HPDE6-E6E7 (cell line): ENCODE results near the gene HS6ST3.

Experiments
- DNase-seq: peaks from one replicate; pipeline ENCODE4 v3.0.0; 2011; ENCODE audit warnings: missing footprints; ENCODE audit errors: extremely low spot score

Gene HS6ST3

DNA sequence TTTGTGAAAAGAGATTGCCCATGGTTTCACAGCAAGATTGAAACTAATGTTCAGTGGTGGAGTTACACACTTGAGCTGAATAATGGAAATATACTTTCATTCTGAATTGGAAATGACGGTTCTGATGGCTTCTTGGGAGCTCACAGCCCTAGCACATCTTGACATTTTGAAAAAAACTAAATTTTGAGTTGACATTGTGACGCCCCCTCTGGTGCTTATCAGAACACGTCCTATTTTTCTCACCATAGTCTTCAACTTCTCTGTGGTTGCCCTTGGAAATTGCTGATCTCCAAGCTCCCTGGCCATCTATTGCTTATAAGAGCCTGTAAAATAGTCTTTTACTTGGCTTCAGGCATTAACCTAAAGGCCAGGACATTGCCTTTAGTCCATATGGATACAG, 702.3 kb downstream of the HS6ST3 start:
- DNase-seq: no peak

GRCh38 chr13:96792736-96793403, 703.0 kb downstream of the HS6ST3 start:
- no peak for DNase-seq

DNA sequence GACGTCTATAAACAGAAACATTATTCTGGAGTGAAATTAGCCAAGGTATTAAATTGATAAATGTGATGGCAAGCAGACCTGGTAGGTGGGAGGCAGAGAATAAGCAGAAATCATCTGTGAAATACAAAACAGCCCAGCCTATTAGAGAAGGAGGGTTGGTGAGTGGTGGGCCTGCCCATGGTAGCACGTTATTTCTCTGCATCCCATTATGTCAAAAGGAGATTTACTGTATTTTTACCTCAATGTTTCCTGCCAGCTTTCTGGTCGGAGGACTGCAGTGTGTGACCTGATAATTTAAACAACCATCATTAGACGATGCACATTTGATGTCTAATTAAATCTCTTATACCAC, 703.5 kb downstream of the HS6ST3 start:
- no peak for DNase-seq

GRCh38 chr13:96794669-96795068, 704.8 kb downstream of the HS6ST3 start:
- DNase-seq: no peak

DNA sequence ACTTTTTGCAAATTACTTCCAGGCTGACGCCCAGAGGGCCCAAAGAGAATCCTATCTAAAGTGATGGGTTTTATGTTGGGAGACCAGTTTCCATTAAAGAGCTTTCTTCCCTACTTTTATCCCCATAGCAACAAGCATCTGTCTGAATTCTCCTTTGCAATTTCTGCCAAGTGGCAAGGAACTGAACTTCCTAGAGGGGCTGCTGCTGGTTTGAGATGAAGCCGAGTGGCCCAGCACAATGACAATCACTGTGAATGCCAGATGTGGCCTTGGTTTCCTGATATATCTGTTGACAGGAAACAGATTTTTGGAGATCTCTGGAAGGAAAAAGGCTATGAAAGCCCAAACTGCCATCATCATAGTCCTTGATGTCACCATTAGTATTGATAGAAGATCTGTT, 705.8 kb downstream of the HS6ST3 start:
- DNase-seq: no peak

GRCh38 chr13:96796091-96796633, 706.3 kb downstream of the HS6ST3 start:
- no peak for DNase-seq

DNA sequence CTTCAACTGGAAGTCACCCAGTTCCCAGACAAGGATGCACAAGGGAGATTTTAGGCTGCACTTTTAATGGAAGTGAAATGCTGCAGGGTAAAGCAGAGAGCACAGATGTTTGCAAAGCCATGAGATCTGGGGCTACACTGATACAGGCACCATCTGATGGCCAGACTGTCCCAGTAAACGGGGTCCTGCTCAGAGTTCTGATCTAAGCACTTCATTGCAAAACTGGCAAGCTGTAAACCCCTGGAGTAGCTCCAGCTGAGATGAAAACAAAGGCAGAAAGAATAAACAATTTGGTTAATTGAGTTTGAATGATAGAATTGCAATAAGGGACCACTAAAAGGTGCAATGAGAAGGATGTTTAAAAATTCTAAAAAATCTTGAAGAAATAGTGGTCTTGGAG, 707.2 kb downstream of the HS6ST3 start:
- no peak for DNase-seq

DNA sequence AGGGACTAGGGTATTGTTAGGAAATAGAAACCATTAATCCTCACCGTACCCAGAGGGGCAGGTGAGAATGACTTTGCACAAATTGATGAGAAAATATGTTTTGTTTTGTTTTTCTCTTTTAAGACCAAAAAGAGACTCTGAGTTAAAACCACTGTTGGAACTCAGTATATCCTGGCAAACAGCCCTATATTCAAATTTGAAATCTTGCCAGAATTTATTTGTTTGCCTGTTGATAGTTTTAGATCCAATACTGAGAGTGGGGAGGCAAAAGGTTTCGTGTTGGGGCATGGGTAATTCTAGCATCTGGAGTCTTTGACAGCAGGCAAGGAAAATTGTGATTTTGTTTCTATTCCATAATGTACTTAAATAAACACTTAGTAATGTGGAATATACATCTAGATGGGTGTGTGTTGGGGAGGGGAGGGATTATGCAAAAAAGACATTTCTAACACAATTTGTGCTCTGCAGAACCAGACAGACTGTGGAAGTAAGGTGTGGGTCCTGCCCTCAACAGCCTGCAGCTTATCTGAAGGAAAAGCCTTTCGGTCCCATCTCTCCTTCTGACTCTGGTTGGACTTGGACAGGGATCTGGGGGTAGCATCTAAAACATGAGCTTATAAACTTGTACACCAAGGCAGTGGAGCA, 713.7 kb downstream of the HS6ST3 start:
- no peak for DNase-seq

DNA sequence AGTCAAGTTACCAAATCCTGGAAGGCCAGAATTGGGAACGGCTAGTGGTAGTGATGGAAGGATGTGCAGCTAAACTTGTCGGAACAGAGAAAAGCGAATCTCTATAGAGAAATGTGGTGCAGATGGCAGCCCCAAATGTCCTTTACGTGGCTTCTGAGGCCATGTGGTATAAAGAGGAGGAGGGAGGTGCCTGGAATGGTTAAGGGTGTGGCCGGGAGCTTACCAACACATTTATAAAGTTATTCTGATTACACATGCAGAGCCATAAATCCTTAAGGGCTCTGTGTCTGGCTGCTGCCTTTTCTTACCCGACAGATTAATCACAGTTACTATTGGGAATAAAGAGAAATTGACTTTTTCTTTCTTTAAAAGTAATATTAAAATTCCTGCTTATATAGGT, 714.3 kb downstream of the HS6ST3 start:
- DNase-seq: no peak

GRCh38 chr13:96806746-96807145, 716.8 kb downstream of the HS6ST3 start:
- no peak for DNase-seq

- DNase-seq: no peak
Measured at GRCh38 chr13:96809366-96810096, 719.6 kb downstream of the HS6ST3 start.

DNA sequence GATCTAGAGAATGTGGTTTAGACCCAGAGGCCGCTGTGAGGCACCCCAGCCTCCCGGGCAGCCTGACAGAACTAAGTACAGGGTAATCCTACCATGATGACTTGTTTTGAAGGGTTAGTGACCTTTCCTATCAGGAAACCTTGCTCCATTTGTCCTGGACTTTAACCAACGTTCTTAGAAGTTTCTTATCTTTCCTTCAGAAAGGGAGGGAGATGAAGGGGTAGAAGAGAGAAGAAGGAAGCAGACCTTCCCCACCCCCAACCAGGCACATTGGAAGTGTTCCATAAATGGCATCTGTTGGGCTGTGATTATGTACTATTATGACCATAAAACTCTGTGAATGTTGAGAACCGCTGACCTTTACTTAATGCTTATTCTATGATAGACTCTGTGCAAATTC, 720.2 kb downstream of the HS6ST3 start:
- no peak for DNase-seq

GRCh38 chr13:96811049-96811448, 721.1 kb downstream of the HS6ST3 start:
- DNase-seq: no peak

- no peak for DNase-seq
Measured at GRCh38 chr13:96816261-96816660, 726.4 kb downstream of the HS6ST3 start.

DNA sequence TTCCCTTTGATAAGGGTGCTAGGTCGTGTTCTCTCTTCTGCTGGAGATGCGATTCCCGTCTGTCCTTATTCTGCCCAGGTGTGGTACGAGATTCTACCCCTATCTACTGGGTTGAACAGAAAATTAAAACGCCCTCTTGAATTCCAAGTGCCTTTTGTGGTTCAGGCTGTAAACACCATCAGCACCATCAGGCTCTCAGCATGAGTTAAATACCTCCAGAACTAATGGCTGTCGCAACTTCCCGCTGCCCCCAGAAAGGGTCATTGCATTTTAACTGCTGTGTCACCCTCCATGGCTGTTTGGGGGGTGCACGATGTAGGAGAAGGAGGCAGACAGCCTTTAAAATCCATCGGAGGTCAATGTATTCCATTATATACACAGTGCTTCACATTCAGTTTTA, 727.0 kb downstream of the HS6ST3 start:
- no peak for DNase-seq

GRCh38 chr13:96817336-96817941, 727.5 kb downstream of the HS6ST3 start:
- DNase-seq: no peak

DNA sequence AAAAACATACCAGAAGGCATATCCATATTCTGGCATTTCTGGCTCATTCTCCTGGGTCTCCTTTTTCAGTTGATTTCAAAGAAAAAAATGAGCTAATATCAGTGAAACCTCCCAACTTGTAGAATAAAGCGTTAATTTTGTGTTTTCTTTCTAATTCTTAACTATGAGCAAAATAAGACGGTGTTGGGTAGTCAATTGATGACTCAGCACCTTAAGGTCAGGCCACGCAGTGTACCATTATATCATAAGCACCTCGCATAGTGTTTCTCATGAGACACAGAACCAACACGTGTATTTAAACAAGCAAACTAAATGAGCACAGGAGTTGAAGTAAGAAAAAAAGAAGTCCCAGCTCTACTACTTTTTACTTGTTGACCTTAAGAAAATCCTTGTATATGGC, 729.5 kb downstream of the HS6ST3 start:
- DNase-seq: no peak

DNA sequence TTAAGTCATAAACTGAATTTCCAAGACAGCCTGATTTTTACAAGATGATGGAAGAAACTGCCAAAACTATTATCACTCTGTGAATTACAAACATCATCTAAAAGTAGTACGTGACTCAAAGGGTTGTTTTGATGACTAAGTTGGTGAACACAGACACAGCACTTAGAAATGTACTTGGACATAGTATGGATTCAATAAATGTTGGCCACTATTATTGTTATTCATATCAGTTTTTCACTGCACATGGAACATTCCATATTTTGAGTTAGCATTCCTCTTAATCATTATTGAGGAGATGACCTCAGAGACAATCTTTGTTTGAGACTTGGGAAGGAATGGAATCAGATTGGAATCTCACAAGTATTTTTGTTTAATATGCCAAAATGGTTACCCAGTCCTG, 731.5 kb downstream of the HS6ST3 start:
- DNase-seq: no peak

DNA sequence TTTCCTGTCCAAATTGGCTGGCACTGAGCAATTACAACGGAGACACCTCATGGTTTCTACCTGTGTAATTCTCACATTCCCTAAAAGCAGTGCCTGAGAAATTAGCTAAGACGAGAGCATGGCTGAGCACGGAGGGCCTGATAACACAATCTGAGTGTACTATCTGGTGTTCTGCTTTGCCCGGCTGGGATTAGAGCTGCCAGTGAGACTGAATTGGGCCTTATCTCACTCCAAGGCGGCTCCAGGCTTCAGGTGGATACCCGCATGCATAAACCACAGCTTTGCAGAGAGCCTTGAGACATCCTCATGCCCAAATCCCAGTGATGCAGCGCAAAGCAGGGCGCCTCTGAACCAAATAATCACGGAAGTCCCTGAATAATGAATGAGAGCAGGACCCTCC, 732.1 kb downstream of the HS6ST3 start:
- DNase-seq: no peak

DNA sequence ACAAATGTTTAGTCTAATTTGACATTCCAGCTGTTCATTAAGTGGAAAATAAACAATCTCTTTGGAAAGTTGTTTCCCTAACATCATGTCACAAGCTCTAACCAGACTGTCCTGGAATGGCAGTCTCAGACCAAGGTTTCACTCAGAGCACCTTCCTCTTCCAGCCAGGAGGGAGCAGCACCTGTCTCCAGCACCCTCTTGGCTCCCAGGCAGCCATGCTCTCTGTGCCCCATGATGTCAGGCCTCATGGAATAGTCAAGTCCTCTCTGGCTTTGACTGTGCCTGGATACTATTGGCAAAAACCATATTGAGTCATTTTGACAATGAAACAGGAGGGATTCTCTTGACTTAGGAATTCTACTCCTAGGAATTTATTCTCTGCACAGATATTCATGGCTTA, 733.0 kb downstream of the HS6ST3 start:
- no peak for DNase-seq

- no peak for DNase-seq
Measured at GRCh38 chr13:96824140-96824539, 734.2 kb downstream of the HS6ST3 start.

GRCh38 chr13:96825653-96826052, 735.7 kb downstream of the HS6ST3 start:
- DNase-seq: no peak

- no peak for DNase-seq
Measured at GRCh38 chr13:96834626-96835025, 744.7 kb downstream of the HS6ST3 start.
